Measurements from ENCODE around the gene CEP57L1.
A peak's percentile ranks its signal among the peaks of the same experiment; 100 is the strongest.

CEP57L1 gene

DNA sequence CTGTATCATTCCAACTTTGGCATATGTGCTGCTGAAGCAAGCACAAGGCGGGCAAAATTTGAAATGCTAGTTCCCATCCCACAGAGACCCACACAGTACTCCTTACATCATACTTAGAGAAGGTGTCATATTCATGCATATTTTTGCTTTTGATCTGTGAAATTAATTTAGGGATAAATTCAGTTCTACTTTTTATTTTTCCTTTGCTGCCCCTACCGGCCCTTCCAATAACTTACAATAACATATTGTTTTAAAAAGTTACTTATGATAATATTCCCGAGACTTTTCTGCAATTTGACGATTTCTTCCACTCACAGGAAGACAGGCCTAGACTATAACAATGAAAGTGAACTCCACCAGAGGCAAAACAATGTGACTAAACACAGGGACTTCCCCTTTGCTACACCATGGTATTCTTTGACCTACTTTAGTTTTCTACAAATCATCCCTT lies 35.7 kb upstream of the CEP57L1 start:
- H3K4me3 ChIP-seq (ENCODE audit: low read length): no peak overlapping the region
- no peak for DNase-seq (ENCODE audit: low read depth)
- TF ChIP-seq, protein P1, sequence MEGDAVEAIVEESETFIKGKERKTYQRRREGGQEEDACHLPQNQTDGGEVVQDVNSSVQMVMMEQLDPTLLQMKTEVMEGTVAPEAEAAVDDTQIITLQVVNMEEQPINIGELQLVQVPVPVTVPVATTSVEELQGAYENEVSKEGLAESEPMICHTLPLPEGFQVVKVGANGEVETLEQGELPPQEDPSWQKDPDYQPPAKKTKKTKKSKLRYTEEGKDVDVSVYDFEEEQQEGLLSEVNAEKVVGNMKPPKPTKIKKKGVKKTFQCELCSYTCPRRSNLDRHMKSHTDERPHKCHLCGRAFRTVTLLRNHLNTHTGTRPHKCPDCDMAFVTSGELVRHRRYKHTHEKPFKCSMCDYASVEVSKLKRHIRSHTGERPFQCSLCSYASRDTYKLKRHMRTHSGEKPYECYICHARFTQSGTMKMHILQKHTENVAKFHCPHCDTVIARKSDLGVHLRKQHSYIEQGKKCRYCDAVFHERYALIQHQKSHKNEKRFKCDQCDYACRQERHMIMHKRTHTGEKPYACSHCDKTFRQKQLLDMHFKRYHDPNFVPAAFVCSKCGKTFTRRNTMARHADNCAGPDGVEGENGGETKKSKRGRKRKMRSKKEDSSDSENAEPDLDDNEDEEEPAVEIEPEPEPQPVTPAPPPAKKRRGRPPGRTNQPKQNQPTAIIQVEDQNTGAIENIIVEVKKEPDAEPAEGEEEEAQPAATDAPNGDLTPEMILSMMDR (conservative IDR thresholded peaks at IDR 0.05; ENCODE audit: low read depth, low read length): peak; percentile 7

DNA sequence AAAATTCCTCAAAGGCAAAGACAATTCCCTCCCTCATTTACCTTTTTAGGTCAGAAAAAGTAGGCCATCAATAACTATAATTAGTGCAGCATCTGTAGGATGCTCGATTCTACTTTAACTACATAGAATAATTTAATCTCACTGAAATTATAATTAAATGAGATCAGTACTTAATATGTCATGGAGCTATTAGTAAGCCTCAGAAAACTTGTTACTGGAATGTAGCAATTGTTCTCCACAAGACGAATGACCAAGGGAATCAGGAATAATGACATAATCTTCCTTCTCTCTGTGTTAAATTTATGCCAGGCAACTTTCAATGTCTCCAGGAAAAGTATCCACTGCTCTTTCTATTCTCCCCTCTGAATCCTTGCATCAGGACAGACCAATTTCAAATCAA lies 34.7 kb upstream of the CEP57L1 start:
- DNase-seq (ENCODE audit: low read depth): no peak
- H3K4me3 ChIP-seq (ENCODE audit: low read length): no peak overlapping the region
- TF ChIP-seq, protein P1 (conservative IDR thresholded peaks at IDR 0.05; ENCODE audit: low read depth, low read length): no peak

DNA sequence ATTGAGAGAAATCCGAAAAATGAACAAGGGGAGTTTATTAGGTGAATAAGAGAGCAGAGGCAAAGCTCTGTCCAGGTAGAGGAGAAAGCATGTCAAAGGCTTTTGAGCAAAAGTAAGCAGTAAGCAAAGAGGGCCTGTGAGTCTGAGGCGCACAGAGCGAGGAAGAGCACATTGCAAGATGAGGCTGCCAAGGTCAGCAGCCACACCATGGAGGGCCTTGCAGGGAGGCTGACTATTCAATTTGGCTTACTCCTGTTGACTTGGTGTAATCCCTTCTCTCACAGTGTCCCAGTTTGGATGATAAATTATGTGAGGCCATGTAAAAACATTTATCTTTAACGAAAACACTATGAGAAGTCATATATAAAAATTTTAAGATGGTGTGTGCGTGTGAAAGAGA lies 33.1 kb upstream of the CEP57L1 start:
- no peak overlapping the region for H3K4me3 ChIP-seq (ENCODE audit: low read length)
- TF ChIP-seq, protein P1 (conservative IDR thresholded peaks at IDR 0.05; ENCODE audit: low read depth, low read length): no peak
- no peak for DNase-seq (ENCODE audit: low read depth)

DNA sequence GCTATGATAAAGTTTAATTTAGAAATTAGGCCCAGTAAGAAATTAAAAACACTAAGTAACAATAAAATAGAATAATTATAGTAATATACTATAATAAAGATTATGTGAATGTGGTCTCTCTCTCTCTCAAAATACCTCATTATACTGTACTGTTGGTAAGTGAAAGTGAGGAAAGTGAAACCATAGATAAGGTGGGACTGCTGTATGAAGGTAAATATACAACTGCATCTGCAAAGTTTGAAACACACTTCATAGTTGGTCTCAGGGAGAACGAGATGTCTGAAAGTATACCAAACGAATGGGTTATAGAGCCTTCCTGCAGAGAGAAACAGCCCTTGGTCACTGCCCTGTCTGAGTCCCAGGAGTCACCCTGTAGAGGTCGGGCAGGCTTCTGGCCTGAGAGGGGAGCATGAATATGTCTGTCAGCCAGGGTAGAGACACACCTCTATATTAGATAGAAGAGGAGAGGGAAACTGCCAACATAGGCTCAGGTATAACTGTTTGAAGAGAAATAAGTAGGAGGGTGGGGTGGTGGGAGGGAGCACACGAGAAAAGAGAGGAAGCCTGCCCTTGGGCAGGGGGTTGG lies 32.4 kb upstream of the CEP57L1 start:
- TF ChIP-seq, protein P1 (conservative IDR thresholded peaks at IDR 0.05; ENCODE audit: low read depth, low read length): no peak
- no peak for DNase-seq (ENCODE audit: low read depth)
- H3K4me3 ChIP-seq (ENCODE audit: low read length): no peak overlapping the region

DNA sequence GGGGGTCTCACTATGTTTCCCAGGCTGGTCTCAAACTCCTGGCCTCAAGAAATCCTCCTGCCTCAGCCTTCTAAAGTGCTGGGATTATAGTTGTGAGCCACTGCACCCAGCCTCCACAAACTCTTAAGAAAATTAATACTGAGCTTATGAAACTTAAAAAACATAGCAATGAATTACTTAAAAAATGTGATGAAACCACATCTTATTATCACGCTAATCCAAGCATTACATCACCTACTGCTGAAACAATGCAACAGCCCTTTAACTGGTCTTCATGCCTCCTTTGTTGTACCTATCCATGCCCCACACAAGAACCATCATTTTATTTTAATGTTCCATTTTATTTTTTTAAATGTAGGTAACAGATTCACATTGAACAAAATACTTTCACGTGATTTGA lies 25.6 kb upstream of the CEP57L1 start:
- TF ChIP-seq, protein P1 (conservative IDR thresholded peaks at IDR 0.05; ENCODE audit: low read depth, low read length): no peak
- DNase-seq (ENCODE audit: low read depth): no peak
- no peak overlapping the region for H3K4me3 ChIP-seq (ENCODE audit: low read length)

DNA sequence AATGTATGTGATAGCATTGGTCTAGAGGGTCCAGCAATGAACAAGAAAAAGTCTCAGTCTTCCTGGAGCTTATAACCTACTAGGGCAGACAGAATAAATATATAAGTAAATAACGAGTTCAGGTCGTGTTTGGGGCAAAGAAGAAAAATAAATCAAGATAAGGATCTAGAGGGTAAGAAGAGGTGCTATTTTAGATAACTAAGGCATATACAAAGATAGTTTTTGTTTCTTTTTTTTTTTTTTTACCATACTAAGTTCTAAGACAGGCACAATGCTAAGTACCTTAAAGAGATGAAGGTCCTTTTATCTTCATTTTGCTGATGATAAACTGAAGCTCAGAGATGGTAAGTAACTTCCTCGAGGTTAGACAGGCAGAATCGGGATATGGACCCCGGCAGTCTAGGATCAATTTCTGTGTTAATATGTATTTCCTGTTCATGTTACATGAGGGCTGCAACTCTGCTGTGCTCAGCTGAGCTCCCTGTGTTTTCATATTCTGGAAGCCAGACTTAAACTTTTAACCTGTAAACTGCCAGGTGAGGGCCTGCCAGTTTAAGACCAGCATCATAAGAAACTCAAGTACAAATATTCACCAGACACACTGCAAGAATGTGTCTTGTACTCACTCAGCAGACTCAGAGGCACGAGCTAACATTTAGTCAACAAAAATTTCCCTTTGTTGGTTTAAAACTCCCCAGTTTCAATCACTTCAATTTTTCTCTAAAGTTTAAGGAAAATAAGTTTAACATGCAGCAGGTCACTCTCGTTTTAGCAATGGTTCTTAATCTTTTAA lies 24.0 kb upstream of the CEP57L1 start:
- TF ChIP-seq, protein P1 (conservative IDR thresholded peaks at IDR 0.05; ENCODE audit: low read depth, low read length): no peak
- DNase-seq (ENCODE audit: low read depth): no peak
- no peak overlapping the region for H3K4me3 ChIP-seq (ENCODE audit: low read length)

Measured in retinal pigment epithelial cell (primary cell).